Measurements from ENCODE around the gene INPP5K.
"Not testable (repeated sequence)": the region's sequence is repeated elsewhere in the genome, so short reads cannot be mapped to it uniquely, and the experiment has no call there.

The INPP5K gene

GRCh38 chr17:1464186-1464585 is 52.2 kb downstream of the INPP5K start:
- DNase-seq (ENCODE audit: low read depth): no peak

- DNase-seq (ENCODE audit: low read depth): no peak
Observed at GRCh38 chr17:1462164-1463112, 54.0 kb downstream of the INPP5K start.

DNA sequence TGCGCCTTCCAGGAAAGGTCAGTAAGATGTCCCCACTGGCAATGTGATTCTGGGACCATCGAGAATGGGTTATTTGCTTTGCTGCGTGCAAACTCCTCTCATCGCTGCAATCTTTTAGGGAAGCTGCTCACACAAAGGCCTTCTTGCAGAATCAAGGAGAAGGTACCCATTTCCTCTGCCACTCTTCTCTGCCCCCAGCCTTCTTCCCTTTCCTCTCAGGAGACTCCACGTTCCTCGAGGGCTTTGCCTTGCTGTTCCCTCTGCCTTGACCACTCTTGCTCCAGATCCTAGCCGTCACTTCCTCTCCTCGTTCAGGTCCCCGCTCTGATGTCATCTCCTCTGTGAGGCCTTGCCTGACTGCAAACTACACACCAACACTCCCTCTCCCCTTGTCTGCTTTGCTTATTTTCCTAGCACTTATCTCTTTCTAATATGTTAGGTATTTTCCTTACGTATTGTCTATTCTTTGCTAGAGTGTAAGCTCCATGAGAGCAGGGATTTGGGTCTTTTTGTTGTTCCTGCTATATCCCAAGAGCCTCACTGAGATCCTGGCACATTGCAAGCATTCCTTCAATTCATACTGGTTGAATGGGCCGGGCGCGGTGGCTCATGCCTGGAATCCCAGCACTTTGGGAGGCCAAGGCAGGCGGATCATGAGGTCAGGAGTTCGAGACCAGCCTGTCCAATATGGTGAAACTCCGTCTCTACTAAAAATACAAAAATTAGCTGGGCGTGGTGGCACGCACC is 55.0 kb downstream of the INPP5K start:
- DNase-seq (ENCODE audit: low read depth): no peak

DNA sequence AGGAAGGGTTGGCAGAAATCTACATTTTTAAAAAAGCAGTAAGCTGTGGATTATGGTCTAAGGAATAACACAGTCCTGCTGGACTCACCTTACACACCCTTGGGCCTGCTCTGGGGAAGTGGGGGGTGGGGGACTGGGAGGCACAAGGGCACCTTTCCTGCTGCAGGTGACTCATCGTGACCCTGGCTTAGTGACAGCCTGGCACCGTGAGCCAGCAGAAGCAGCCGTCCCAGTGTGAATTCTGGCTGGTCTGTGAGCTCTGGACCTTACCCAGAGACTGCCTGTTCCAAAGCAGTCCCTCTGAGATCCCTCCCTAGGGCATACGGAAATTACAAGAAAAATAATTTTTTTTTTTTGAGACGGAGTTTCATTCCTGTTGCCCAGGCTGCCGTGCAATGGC is 56.2 kb downstream of the INPP5K start:
- DNase-seq (ENCODE audit: low read depth): no peak

DNA sequence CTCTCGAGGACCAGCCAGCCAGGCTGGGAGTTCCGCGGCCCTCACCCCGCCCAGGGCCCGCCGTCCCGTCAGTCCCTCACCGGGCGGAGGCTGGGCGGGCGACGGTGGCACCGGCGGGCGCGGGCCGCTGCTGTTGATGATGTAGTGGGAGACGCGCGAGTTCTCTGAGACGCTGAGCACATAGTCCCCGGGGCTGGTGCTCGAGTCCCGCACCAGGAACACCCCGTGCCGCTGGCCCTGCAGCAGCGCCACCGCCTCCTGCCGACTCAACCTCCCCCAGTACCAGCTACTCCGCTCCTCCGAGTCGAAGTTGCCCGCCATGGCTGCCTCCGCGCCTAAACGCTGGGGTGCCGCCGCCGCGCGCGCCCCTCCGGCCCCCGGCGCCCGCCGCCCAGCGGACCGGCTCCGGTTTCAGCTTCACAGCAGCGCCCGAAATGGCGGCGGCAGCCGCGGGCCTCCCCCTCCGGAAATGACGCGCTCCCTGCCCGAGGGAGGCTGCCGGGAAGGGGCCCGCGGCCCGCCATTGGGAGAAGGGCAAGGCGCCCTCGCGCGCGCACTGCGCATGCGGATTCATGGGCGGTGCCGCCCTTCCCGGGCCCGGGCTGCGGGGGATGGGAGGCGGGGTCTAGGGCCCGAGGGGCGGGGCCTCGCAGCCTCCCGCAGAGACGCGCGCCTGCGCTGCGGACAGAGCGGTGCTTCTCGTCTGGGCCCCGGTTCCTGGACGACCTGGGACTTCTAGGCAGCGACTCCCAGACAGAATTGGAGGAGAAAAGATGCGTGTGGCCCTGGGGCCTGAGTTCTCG is 60.4 kb downstream of the INPP5K start, which contains the start of gene CRK:
Gene CRK, minus strand, starts transcription at position 436 of the 803 bp plus-strand sequence. Its CDS starts 115 bp downstream, at position 321.
- peak; percentile 88 for DNase-seq (ENCODE audit: low read depth)

GRCh38 chr17:1455291-1455796 is 61.1 kb downstream of the INPP5K start:
- peak; percentile 45 for DNase-seq (ENCODE audit: low read depth)

DNA sequence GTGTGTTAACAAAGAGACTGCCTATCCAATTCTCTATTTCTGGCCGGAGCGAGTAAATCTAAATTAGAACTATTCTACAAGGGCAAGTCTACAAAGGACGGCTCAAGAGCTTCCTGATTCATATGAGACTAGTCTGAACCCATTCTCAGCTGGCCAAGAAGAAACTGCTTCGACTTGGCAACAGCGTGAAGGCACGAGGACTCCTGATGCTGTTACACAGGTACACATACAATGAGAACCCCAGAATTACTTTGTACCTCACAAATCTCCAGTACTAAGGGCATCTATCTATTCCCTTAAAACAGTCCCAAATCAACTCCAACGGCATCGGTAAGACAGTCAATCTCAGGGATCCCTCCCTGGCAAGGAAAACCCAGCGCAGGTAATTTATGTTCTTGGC is 61.9 kb downstream of the INPP5K start:
- no peak for DNase-seq (ENCODE audit: low read depth)

GRCh38 chr17:1453694-1454093 is 62.7 kb downstream of the INPP5K start:
- DNase-seq (ENCODE audit: low read depth): not testable (repeated sequence)

- DNase-seq (ENCODE audit: low read depth): no peak
Observed at GRCh38 chr17:1452836-1453235, 63.6 kb downstream of the INPP5K start.

DNA sequence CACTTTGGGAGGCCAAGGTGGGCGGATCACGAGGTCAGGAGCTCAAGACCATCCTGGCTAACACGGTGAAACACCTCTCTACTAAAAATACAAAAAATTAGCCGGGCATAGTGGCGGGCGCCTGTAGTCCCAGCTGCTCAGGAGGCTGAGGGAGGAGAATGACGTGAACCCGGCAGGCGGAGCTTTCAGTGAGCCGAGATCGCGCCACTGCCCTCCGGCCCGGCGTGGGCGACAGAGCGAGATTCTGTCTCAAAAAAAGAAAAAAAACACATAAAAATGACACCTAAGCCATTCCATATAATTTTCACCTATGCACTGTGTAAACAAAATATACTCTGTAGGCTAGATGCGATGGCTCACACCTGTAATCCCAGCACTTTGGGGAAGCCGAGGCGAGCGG is 66.2 kb downstream of the INPP5K start:
- not testable (repeated sequence) for DNase-seq (ENCODE audit: low read depth)

DNA sequence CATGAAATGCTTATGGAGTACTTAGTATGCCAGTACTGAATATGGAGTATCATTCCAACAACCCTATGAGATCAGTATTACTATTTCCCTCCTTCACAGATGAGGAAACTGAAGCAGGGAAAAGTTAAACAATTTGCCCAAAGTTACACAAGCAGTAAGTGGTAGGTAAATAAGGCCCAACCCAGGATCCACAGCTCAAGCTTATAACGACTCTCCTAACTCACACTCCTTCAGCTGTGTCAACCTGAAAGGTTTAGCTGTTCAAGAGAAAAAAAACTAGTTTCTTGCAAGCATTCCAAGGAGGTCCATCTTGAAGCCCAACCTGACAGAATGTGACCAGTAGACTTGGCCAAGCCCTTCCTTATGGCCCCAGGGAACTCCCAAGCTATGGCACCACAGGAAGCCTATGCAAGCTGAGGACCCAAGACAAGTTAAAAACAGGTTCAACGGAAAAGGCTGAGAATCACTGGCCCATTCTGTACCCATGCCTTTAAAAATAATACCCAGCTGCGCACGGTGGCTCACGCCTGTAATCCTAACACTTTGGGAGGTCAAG is 66.9 kb downstream of the INPP5K start:
- no peak for DNase-seq (ENCODE audit: low read depth)

DNA sequence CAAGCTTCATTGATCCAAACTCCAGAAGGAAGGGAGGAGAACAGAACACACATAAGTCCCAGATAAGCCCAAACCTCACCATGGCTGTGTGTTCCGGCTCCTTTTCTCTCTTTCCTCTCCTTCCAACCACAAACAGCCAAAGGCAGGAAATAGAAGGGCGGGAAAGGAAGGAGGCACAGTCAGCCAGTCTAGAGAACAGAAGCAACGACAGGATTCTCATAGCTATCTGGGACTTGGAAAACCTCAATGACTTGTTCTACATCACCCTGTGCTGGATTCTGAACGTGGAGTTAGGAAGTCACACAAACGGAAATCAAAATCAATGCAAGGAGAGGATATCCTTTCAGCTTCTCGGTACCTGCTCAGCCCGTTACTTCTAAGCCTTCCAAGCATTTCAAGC is 69.4 kb downstream of the INPP5K start:
- DNase-seq (ENCODE audit: low read depth): no peak

- DNase-seq (ENCODE audit: low read depth): no peak
Observed at GRCh38 chr17:1446201-1446600, 70.2 kb downstream of the INPP5K start.

DNA sequence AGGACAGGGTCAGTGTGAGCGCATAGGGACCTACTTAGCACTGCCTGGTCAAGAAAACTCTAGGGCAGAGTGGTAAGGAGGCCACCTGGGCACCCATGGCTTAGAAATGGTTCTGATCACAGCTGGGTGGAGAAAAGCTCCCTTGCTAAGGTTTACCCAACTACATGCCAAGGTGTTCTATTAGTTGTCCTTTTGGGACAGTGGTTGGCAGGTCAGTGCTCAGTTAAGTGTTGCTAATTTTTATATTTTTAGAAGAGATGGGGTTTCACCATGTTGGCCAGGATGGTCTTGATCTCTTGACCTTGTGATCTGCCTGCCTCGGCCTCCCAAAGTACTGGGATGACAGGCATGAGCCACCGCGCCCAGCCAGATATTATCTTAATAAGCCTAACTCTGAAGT is 70.7 kb downstream of the INPP5K start:
- DNase-seq (ENCODE audit: low read depth): not testable (repeated sequence)

Measured in fibroblast of the conjunctiva (primary cell).